SK-MEL-5 (cell line): ENCODE data around the gene AGBL5. TPM values are rescaled to one million over a fixed set of nuclear protein-coding genes. Genes with fewer than 3 reads are reported as not detected.

ENCODE experiments used
- DNase-seq: peaks from one replicate; pipeline ENCODE4 v3.0.0-alpha.2; 2016; ENCODE audit warnings: low read depth, low spot score
- in situ Hi-C: cut with HindIII; loops from 2 replicates; pipeline ENCODE4 v1.10.0; 2016; ENCODE audit warnings: low sequenced_read_pairs, high pct_unique_total_duplicates, low pct_unique_long_range_greater_than_20kb
- total RNA-seq: library from RNA; depleted of rRNA; stranded (reverse); fragments of >200 nt; shearing (Covaris generic); gene quantifications from 2 replicates; pipeline ENCODE4 v1.2.3, GENCODE V29; 2014

AGBL5 gene
- total RNA-seq, 1 experiment from 2014 or later, result 30.7 TPM

DNA sequence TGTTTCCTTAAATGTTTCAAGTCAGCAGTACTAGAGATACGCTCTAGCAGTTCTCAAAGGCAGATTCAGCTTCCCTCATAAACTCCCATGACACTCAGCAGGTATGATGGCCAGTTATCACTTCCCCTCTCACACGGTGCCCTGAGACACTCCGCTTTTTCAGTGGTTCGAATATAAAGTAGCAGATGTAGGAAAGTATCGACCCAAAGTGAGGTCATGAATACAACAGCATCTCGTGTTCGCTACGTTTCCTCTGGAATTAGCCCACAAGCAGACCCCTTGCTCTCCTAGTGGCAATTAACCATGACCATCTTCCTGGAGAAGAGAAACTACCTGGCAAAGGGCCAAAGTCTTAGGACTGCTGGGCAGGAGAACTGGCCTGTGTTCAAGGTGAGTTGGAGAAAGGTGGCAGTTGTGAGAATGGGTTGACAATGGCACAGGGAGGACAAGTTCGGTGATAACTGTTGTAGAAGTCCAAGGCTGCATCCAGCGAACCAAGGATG lies 9.3 kb upstream of the AGBL5 start:
- no peak for DNase-seq
- in situ Hi-C loops, result no loop called here

DNA sequence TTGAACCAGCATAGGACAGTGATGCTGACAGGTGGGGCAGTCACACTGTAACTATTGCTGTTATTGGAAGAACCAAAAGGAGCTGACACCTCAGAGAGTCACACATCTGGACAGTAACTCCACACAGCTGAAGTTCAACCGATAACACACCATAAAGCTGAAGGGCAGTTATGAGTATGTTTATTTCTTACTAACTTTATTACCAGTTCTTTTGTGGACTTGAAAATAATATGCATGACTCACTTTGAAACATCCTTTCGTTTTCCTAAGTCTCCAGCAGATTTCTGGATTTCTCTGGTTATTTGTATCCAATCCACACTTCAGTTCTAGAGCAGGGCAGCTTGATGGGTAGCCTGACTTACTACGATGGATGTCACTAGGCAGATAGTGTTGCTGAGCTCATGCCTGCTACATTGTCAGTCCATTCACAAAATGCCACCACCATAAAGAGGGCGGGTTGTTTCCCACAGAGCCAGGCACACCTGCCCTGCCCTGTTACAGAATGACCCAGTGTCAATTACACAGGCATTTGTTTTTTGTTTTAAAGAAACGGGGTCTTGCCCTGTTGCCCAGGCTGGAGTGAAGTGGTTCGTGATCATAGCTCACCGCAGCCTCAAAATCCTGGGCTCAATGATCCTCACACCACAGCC lies 8.4 kb upstream of the AGBL5 start:
- DNase-seq, result no peak
- in situ Hi-C loops, result no loop called here

DNA sequence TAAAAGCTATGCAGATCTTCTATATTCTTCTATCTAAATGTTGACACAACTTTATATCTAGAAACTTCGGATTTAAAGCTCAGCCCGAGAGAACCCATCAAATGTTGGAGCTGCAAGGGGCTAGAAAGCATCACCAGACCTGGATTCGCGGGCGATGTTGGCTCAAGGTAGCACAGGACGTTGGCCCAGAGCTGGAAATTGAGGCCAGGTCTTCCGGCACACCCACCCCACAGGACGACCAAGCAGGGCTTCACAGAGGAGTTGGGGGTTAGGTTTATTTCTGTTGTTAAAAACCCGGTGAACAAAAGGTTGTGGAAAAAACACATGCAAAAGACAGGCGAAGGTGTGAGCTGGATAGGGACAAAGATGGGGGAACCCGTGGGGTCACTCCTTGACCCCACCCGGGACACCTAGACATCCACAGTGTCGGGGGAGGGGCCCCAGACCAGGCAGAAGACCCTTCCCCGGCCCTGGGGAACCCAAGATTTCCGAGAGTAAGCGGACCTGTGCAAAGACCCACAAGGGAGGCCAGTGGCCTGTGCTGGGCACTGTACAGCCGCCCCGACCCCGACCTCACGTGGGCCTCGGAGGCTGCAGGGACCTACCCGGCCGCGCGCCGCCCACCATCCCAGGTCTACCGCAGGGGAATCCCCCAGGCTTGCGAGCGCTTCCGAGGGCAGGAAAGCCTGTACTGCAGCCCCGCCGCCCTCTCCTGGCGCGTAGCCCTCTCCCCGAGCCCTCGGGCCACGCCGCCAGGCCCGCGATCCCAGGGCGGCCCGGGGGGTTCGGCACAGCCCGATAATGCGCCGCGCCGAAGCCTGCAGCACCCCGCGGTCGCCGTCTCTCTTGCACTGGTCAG lies 1.8 kb upstream of the AGBL5 start:
- DNase-seq, result no peak
- in situ Hi-C loops, result no loop called here

DNA sequence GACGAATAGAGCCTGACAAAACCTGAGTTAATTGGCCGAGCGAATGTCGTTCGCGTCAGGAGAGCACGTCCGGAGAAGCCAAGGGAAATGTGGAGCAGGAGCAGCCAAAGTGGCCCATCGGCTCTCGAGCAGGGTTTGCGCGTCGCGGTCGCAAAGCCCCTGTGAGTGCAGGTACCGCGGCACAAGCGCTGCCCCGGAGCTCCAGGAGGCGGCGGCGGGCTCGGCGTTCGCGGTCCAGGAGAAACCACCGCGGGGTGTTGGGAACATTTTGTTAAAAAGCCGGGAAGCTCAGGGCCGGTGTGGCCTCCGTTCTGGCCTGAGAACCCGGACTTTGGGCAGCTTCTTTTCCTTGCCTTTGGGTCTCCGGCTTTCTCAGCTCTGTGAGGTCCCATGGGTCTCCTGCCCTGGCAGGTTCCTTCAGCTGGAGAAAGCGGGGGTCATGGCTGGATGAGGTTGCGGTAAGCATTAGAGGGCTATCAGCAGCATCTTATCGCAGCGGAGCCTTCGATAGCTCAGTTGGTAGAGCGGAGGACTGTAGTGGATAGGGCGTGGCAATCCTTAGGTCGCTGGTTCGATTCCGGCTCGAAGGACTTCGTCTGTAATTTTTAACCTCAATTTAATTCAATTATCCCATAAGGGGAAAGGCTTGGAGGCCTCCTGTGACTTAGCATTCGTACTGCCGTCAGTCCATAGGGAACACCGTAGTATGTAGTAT lies 1.0 kb upstream of the AGBL5 start:
- DNase-seq, result peak; percentile 98
- in situ Hi-C loops, result no loop called here

DNA sequence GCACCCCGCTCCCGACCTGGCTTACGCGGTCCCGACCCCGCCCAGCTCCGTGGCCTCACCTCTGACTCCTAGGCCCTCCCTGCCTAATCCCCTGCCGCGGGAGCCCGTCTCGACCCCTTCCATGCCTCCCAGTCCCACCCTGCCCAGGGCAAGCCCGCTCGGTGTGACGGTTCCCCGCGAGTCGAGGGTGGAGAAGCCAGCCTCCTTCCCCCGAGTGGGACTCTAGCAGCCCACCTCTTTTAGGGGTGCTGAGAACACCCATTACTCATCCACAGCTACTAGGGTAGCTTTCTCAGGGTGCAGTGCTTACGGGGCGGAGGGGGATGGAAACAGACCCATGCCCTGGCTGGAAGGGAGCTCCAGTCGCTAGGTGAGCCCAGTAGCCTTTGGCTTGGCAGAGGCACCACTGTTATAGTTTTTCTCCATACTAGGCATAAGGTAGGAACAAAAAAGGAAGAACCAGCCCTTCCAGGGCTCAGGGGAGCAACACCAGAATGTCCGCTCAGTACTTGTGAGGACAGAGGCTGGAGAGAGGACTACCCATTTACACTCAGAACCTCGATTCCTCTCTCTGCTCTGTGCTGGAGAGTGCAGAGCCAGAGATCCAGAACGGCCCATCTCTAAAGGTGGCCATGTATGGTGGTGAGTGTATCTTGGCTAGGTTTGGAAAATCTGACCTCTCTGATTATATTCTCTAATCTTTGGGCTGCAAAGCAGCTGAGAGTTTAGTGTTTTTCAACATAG lies 606 bp downstream of the AGBL5 start:
- in situ Hi-C loops, result no loop called here

DNA sequence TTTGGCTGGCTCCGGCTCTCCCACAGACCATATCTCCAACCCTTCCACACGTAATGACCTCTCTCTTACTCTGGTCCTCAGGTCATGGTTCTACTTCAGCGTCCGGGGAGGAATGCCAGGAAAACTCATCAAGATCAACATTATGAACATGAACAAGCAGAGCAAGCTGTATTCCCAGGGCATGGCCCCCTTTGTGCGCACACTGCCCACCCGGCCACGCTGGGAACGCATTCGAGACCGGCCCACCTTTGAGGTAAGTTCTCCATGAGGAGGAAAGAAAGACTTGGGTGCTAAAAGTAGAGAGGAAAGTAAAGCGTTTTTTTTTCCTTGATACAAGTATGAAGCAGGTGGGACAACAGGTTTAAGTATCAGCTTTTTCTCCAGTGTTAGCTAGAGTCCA lies 1.9 kb downstream of the AGBL5 start:
- no peak for DNase-seq
- in situ Hi-C loops, result no loop called here

More for the DNA sequence above, 606 bp downstream of the AGBL5 start:
- no peak for DNase-seq

DNA sequence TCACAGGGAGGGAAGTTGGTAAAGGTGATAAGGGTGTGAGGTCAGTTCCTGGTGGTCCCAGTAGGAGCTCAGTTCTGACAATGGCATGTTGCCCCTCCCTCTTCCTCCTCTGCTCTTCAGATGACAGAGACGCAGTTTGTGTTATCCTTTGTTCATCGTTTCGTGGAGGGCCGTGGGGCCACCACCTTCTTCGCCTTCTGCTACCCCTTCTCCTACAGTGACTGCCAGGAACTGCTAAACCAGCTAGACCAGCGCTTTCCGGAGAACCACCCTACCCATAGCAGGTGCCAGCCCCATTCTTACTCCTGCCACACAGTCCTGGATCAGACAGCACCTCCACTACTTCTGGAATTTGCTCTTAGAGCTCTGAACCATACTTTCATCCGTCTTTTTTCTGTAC lies 2.3 kb downstream of the AGBL5 start:
- no peak for DNase-seq
- in situ Hi-C loops, result no loop called here

DNA sequence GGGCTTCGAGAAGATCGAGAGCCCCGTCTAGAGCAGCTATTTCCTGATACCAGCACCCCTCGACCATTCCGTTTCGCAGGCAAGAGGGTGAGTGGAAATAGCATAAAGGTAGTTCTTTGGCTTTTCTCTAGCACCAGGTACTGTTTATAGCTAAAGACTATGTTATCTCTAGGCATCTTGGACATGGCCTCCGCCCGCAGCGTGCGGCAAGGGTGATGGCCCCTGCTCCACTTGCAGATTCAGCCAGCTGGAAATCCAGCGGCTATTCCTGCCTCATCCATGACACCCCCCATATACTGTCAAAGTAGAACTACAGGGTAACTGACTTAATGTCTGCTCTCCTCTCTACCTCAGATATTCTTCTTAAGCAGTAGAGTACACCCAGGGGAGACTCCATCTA lies 3.3 kb downstream of the AGBL5 start:
- DNase-seq, result no peak
- in situ Hi-C loops, result no loop called here

DNA sequence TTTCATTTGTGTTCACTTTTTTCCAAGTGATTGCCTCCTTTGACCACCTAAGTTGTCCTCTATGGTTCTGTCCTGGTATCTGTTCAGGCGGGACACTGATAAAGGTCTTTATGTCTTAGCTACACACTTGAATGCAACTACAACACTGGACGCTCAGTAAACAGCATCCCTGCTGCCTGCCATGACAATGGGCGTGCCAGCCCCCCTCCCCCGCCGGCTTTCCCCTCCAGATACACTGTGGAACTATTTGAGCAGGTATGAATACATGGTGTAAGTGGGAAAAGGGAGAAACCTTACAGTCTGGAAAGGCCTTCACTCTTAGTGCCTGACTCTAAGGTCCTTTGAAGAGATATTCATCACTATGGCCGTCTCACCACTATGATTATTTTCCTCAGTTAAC lies 5.7 kb downstream of the AGBL5 start:
- in situ Hi-C loops, result no loop called here
- no peak for DNase-seq

DNA sequence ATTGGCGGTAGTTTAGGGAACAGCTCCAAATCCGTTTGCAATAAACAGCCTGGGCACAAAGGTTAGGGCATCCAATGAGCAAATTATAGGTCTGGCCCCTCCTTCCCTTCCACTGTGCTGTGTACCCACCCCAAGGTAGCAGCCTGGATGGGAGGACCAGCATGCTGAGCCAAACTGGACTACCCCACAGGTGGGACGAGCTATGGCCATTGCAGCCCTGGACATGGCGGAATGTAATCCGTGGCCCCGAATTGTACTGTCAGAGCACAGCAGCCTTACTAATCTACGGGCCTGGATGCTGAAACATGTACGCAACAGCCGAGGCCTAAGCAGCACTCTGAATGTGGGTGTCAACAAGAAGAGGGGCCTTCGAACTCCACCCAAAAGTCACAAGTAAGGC lies 6.7 kb downstream of the AGBL5 start:
- in situ Hi-C loops, result no loop called here
- no peak for DNase-seq

DNA sequence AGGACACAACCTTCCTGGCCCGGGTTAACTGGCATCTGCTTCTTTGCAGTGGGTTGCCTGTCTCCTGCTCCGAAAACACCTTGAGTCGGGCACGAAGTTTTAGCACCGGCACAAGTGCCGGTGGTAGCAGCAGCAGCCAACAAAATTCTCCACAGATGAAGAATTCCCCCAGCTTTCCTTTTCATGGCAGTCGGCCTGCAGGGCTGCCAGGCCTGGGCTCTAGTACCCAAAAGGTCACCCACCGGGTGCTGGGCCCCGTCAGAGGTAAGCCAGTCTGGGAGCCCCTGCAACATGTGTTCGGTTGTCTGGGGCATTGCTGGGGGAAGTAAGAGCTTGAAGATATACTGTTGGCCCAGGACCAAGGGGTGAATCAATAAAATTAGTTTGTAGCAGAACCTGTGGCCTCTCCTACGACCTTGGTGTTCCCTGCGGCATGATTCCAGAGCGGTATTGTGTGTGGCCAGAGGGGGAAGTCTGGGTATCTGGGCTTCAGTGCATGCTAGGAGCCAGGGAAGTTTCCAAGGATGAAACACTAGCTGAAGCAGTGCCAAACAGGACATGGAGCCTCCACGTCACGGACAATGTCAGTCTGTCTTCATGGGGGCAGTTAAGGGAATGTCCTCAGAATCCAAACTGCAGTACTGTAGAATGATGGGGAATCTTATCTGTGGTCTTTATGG lies 7.8 kb downstream of the AGBL5 start:
- DNase-seq, result no peak
- in situ Hi-C loops, result no loop called here

DNA sequence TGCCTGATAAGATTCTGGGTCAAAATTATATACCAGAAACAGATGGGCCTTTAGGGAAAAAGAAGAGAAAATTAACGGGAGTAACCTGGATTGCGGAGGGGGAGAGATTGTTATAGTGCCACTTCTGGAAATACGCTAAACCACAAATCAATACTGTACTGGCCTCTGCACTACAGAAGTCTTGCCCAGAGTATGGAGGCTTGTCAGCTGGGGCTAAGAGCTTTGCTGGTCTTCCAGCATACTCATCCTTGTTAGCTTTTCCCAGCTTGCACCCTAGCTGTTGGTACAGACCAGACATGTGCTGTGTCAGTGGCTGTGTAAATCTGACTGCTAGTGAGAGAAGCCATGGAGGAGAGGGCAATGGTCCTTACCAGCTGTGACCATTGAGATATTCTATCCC lies 8.9 kb downstream of the AGBL5 start:
- DNase-seq, result no peak
- in situ Hi-C loops, result no loop called here

DNA sequence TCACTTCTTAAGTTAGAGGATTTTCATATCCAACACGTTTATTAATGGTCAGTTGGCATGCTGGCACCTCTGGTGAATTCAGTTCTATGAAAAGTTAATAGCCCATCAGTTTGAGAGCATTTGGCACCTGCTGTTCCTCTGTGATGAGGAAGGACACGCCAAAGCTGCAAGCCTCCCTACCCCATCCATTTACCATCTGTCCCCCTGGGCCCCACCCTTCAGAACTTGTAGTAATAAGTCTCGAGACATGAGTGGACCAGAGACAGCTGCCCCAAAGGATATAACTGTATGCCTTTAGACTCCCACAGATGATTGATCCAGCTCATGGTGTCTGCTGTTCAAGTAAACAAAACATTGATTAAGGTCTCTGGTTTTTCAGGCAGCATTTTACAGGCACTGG lies 13.7 kb downstream of the AGBL5 start:
- in situ Hi-C loops, result no loop called here

DNA sequence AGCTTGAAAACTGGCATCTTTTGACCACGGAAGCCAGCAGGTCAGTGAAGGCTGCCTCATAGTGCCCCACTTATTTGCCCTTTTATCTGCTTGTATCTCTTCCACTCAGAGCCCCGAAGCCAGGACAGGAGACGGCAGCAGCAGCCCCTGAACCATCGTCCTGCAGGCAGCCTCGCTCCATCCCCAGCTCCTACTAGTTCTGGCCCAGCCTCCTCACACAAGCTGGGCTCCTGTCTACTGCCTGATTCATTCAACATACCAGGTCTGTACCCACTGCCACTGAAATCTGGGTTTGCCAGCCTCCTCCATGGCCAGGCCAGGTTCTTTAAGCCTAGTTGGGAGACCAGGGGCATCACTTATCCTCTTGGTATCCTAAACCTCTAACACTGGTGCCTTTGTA lies 15.9 kb downstream of the AGBL5 start:
- no peak for DNase-seq
- in situ Hi-C loops, result no loop called here

More for the DNA sequence above, 13.7 kb downstream of the AGBL5 start:
- DNase-seq, result no peak

DNA sequence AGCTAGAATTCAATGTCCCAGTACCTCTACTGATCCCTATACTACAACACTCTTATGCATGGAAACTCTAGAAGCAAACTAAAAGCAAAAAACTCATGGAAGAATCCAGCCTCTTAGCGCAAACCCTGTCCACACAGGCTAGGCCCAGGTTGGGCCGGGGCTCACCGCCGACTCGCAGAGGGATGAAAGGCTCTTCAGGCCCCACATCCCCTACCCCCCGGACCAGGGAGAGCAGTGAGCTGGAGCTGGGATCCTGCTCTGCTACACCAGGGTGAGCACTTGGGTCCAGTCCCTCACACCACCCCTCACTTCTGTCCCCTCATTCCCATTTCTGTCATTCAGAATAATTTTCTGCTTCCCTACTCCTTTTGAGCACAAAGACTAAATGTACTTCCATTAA lies 18.0 kb downstream of the AGBL5 start:
- in situ Hi-C loops, result no loop called here

DNA sequence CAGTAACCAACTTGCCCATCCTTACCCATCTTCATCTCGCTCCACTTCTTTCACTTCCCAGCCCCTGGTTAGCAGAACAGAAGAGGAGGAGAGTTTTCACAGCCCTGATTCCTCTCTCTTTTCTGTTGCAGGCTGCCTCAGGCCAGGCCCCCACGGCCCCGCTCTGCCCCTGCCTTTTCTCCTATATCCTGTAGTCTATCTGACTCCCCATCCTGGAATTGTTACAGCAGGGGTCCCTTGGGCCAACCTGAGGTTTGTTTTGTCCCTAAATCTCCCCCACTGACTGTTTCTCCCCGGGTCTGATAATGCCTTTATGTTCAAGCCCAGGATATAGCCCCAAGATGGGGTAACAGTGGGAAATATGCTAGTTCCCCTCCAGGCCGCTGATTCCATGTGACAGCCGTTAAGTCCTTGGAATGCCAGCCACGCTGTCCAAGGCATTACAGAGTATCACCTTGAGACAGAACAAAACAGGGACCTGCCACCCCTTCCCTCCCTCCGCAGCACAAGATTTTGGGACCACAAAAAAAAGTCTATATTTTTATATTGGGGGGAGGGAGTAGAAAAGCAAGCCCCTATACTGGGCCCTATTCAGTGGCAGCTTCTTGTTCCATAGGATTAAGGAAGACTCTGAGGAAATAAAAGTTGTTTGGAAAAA lies 18.6 kb downstream of the AGBL5 start:
- DNase-seq, result no peak
- in situ Hi-C loops, result no loop called here

More for the DNA sequence above, 18.0 kb downstream of the AGBL5 start:
- no peak for DNase-seq
